OCI-LY7 (cell line): ENCODE measurements around the gene MEMO1. TPM values are rescaled to one million over a fixed set of nuclear protein-coding genes. Genes with fewer than 3 reads are reported as not detected.
"Not testable (repeated sequence)": the region's sequence is repeated elsewhere in the genome, so short reads cannot be mapped to it uniquely, and the experiment has no call there.

Source experiments
- BruUV-seq: library from RNA; stranded (reverse); fragments of 400-500 nt; replicated peaks from 2 replicates; lab custom pipeline; 2021; lab: Mats Ljungman, UMichigan
- CTCF ChIA-PET: fragments of 300-600 bp; sonication (Branson Sonifier 250); formaldehyde crosslinking; loops from one replicate; lab custom pipeline; 2022; ENCODE audit warnings: antibody characterized with exemption; ENCODE audit not compliant: unreplicated experiment; lab: Charles Lee
- POLR2A ChIA-PET: fragments of 300-600 bp; sonication (Branson Sonifier 250); formaldehyde crosslinking; loops from one replicate; lab custom pipeline; 2022; ENCODE audit warnings: antibody characterized with exemption; lab: Charles Lee
- DNase-seq: peaks from one replicate; pipeline ENCODE4 v3.0.0-alpha.2; 2015; ENCODE audit warnings: low spot score
- H2AFZ ChIP-seq: fragments of 200-600 bp; sonication (generic), shearing (Covaris generic); 2 replicates; pipeline ENCODE4 v1.6.1; 2014; ENCODE audit warnings: mild to moderate bottlenecking, antibody characterized with exemption, low read length, moderate library complexity
- H3K27ac ChIP-seq: fragments of 200-600 bp; sonication (generic); 2 replicates; pipeline ENCODE4 v1.5.1; 2014; ENCODE audit warnings: mixed run types, low read depth, mild to moderate bottlenecking, moderate library complexity, low read length, inconsistent platforms; ENCODE audit not compliant: poor library complexity, severe bottlenecking
- H3K36me3 ChIP-seq: fragments of 200-600 bp; sonication (generic); 2 replicates; pipeline ENCODE4 v1.6.1; 2014; ENCODE audit warnings: mild to moderate bottlenecking, antibody characterized with exemption, low read length, moderate library complexity, mixed read lengths; ENCODE audit not compliant: insufficient read depth
- H3K4me1 ChIP-seq: fragments of 200-600 bp; sonication (generic); 2 replicates; pipeline ENCODE4 v1.5.1; 2014; ENCODE audit warnings: mild to moderate bottlenecking, low read length; ENCODE audit not compliant: insufficient read depth, poor library complexity, severe bottlenecking
- H3K4me2 ChIP-seq: fragments of 200-600 bp; sonication (generic); 2 replicates; pipeline ENCODE4 v1.6.1; 2014; ENCODE audit warnings: mild to moderate bottlenecking, low read length
- H3K4me3 ChIP-seq: fragments of 200-600 bp; sonication (generic); 2 replicates; pipeline ENCODE4 v1.5.1; 2014; ENCODE audit warnings: mild to moderate bottlenecking, low read depth, low read length; ENCODE audit not compliant: poor library complexity, severe bottlenecking
- H3K79me2 ChIP-seq: fragments of 200-600 bp; sonication (generic); 2 replicates; pipeline ENCODE4 v1.6.1; 2016; ENCODE audit warnings: low read depth, mild to moderate bottlenecking, low read length, moderate library complexity, mixed read lengths; ENCODE audit not compliant: insufficient read depth
- H3K9me2 ChIP-seq: fragments of 200-600 bp; sonication (generic); 2 replicates; pipeline ENCODE4 v1.6.1; 2016; ENCODE audit warnings: mild to moderate bottlenecking, low read length, mixed read lengths; ENCODE audit not compliant: insufficient read depth
- H3K9me3 ChIP-seq: fragments of 200-600 bp; sonication (generic); 2 replicates; pipeline ENCODE4 v1.6.1; 2014; ENCODE audit warnings: mild to moderate bottlenecking, mixed run types, low read length, mixed read lengths
- H4K20me1 ChIP-seq: fragments of 200-600 bp; sonication (generic); 2 replicates; pipeline ENCODE4 v1.6.1; 2014; ENCODE audit warnings: mild to moderate bottlenecking, antibody characterized with exemption, low read length, moderate library complexity, mixed read lengths; ENCODE audit not compliant: insufficient read depth
- EZH2phosphoT487 ChIP-seq: fragments of 200-600 bp; sonication (generic); IDR thresholded peaks from 2 replicates; pipeline ENCODE4 v1.6.1; 2018; ENCODE audit warnings: low read depth, borderline replicate concordance, mild to moderate bottlenecking, mixed run types, antibody characterized with exemption, low read length, moderate library complexity, mixed read lengths
- intact Hi-C: fragments of 100-400 bp; cut with micrococcal nuclease; formaldehyde crosslinking; loops from one replicate; pipeline ENCODE4 v1.10.0; 2022; ENCODE audit not compliant: unreplicated experiment
- total RNA-seq, 2 experiments: library from RNA; depleted of rRNA in 1 of 2; stranded (reverse); fragments of >200 nt in 1 of 2; shearing (Covaris generic) in 1 of 2; gene quantifications; 2 replicates each; pipeline ENCODE4 v1.2.3, GENCODE V29; 2014 to 2022
- TF ChIP-seq, protein P1 (sequence below): fragments of 200-600 bp; sonication (generic); conservative IDR thresholded peaks from 2 replicates; pipeline ENCODE4 v1.5.1; 2014; ENCODE audit warnings: mild to moderate bottlenecking, antibody characterized with exemption, low read length, moderate library complexity, mixed read lengths

MEMO1 gene
- total RNA-seq, 2 experiments from 2014 or later: 24.0 to 54.0 TPM

DNA sequence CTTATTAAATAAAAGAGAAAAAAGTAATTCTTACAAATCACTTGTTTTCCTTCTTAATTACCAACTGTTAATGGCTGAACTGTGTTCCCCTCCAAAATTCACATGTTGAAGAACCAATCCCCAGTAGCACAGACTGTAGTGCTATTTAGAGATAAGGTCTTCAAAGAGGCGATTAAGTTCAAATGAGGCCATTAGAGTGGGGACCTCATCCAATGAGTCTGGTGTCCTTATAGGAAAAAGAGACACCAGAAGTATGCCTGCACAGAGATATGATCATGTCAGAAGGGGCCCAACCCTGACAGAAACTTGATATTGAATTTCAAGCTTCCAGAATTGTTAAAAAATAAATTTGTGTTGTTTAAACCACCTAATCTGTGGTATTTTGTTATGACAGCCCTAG is 89.8 kb downstream of the MEMO1 start:
- no peak overlapping the region for H3K4me3 ChIP-seq
- intact Hi-C loops: no loop called here
- ChIA-PET POLR2A (interaction anchor here (0.6 to 1.5 kb wide), 6 partner anchors 8 to 29 kb away, joined by 3 to 10 read pairs (median 4); no protein-coding TSS in a partner anchor), CTCF (no interaction called here)
- BruUV-seq: no TSS peak
- no peaks in the 10 kb centered on the region for H3K79me2 ChIP-seq
- no peaks in the 10 kb centered on the region for H3K9me3 ChIP-seq
- H3K9me2 ChIP-seq: no peaks in the 10 kb centered on the region
- peaks cover 7% of the 10 kb centered on the region for H3K4me1 ChIP-seq
- H3K27ac ChIP-seq: no peak overlapping the region
- no peak for TF ChIP-seq EZH2phosphoT487
- TF ChIP-seq, protein P1, sequence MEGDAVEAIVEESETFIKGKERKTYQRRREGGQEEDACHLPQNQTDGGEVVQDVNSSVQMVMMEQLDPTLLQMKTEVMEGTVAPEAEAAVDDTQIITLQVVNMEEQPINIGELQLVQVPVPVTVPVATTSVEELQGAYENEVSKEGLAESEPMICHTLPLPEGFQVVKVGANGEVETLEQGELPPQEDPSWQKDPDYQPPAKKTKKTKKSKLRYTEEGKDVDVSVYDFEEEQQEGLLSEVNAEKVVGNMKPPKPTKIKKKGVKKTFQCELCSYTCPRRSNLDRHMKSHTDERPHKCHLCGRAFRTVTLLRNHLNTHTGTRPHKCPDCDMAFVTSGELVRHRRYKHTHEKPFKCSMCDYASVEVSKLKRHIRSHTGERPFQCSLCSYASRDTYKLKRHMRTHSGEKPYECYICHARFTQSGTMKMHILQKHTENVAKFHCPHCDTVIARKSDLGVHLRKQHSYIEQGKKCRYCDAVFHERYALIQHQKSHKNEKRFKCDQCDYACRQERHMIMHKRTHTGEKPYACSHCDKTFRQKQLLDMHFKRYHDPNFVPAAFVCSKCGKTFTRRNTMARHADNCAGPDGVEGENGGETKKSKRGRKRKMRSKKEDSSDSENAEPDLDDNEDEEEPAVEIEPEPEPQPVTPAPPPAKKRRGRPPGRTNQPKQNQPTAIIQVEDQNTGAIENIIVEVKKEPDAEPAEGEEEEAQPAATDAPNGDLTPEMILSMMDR: no peak
- no peak for DNase-seq
- peaks cover 46% of the 10 kb centered on the region for H3K36me3 ChIP-seq
- no peaks in the 10 kb centered on the region; the same call in 1 of the 2 replicates for H4K20me1 ChIP-seq
- no peak overlapping the region for H2AFZ ChIP-seq
- no peak overlapping the region for H3K4me2 ChIP-seq

DNA sequence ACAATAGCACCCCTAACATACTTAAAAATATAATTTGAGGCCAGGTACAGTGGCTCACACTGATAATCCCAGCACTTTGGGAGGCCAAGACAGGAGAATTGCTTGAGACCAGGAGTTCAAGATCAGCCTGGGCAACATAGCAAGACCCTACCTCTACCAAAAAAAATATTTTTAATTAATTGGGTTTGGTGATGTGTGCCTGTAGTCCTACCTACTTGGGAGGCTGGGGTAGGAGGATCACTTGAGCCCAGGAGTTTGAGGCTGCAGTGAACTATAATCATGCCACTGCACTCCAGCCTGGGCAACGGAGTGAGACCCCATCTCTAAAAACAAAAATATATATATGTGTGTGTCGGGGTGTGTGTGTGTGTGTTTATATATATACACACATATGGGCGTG is 91.3 kb downstream of the MEMO1 start:
- no peak overlapping the region for H2AFZ ChIP-seq
- no peaks in the 10 kb centered on the region for H3K9me3 ChIP-seq
- intact Hi-C loops: no loop called here
- DNase-seq: no peak
- H3K27ac ChIP-seq: no peak overlapping the region
- no peak overlapping the region for H3K4me3 ChIP-seq
- no peak overlapping the region for H3K4me2 ChIP-seq
- POLR2A ChIA-PET: no interaction called here
- peaks cover 35% of the 10 kb centered on the region for H3K36me3 ChIP-seq
- TF ChIP-seq EZH2phosphoT487: no peak
- TF ChIP-seq, protein P1: no peak
- no peaks in the 10 kb centered on the region; the same call in 1 of the 2 replicates for H4K20me1 ChIP-seq
- H3K79me2 ChIP-seq: no peaks in the 10 kb centered on the region
- CTCF ChIA-PET: no interaction called here
- BruUV-seq: no TSS peak
- H3K4me1 ChIP-seq: peaks cover 7% of the 10 kb centered on the region
- no peaks in the 10 kb centered on the region for H3K9me2 ChIP-seq

DNA sequence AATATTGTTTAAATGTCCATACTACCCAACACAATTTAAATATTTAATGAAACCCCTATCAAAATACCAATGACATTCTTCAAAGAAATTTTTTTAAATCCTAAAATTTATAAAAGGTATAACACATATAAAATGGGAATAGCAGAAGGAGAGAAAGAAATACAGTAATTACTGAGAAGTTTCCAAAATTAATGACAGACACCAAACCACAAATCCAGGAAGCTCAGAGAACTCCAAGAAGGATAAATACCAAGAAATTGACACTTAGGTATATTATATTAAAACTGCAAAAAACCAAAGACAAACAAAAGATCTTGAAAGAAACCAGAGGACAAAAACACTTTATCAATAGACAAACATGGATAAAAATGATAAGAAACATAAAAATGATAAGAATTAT is 101.1 kb downstream of the MEMO1 start:
- no peak for TF ChIP-seq EZH2phosphoT487
- TF ChIP-seq, protein P1: no peak

DNA sequence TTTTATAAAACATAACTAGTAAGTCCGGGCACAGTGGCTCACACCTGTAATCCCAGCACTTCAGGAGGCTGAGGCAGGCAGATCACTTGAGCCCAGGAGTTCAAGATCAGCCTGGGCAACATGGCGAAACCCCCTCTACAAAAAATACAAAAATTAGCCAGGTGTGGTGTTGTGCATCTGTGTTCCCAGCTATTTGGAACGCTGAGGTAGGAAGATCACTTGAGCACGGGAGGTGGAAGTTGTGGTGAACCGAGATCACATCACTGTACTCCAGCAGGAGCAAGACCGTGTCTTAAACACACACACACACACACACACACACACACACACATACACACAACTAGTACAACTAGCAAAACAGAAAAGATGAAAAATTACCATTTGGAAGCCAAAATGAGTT is 103.3 kb downstream of the MEMO1 start:
- DNase-seq, H3K9me2 ChIP-seq, BruUV-seq, H4K20me1 ChIP-seq, H3K27ac ChIP-seq, CTCF ChIA-PET, H3K79me2 ChIP-seq, H3K4me1 ChIP-seq, POLR2A ChIA-PET, H3K9me3 ChIP-seq, H3K4me2 ChIP-seq, H2AFZ ChIP-seq, intact Hi-C loops, H3K4me3 ChIP-seq: not testable (repeated sequence)
- peaks cover 40% of the 10 kb centered on the region for H3K36me3 ChIP-seq

More for the DNA sequence above, 101.1 kb downstream of the MEMO1 start:
- H3K4me2 ChIP-seq: no peak overlapping the region
- H2AFZ ChIP-seq: no peak overlapping the region
- H3K4me3 ChIP-seq: no peak overlapping the region
- no peaks in the 10 kb centered on the region for H3K79me2 ChIP-seq
- intact Hi-C loops: no loop called here
- no peak overlapping the region for H3K27ac ChIP-seq
- H3K9me3 ChIP-seq: no peaks in the 10 kb centered on the region
- no peaks in the 10 kb centered on the region for H3K9me2 ChIP-seq
- ChIA-PET POLR2A (interaction anchor here (0.5 to 2.5 kb wide), 3 partner anchors 12 to 344 kb away, joined by 3 to 8 read pairs (median 3); no protein-coding TSS in a partner anchor), CTCF (no interaction called here)
- H3K36me3 ChIP-seq: peaks cover 33% of the 10 kb centered on the region
- H4K20me1 ChIP-seq: no peaks in the 10 kb centered on the region
- H3K4me1 ChIP-seq: peaks cover 6% of the 10 kb centered on the region
- no peak for DNase-seq
- BruUV-seq: no TSS peak
